NK-92 (cell line): ENCODE results near the gene LAMA2.

Experiments
- DNase-seq: peaks from one replicate; lab custom pipeline; 2025; ENCODE audit not compliant: unreplicated experiment; lab: John Stamatoyannopoulos, UW

LAMA2 gene

GRCh38 chr6:129253727-129254126 is 370.8 kb downstream of the LAMA2 start:
- DNase-seq, result no peak

GRCh38 chr6:129257196-129257595 is 374.3 kb downstream of the LAMA2 start:
- no peak for DNase-seq

GRCh38 chr6:129262661-129263060 is 379.7 kb downstream of the LAMA2 start:
- DNase-seq, result no peak

DNA sequence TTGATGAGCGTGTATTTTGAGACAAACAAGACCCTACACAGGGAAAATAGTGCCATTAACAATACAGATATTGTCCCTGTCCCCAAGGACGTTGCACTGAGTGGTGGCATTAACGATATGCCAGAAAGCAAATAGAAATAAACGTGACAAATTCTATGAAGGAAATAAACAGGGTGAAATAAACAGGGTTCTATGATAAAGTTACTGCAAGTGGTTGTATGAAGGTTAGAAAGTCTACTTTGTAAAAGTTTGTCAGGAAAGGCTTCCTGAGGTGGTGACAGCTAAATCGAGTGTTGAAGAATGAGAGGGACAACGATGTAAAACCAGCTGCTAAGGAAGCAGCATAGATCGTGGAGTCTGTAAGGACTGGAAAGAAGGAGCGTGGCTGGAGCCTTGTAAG is 380.2 kb downstream of the LAMA2 start:
- DNase-seq, result no peak

GRCh38 chr6:129264480-129265045 is 381.6 kb downstream of the LAMA2 start:
- no peak for DNase-seq

DNA sequence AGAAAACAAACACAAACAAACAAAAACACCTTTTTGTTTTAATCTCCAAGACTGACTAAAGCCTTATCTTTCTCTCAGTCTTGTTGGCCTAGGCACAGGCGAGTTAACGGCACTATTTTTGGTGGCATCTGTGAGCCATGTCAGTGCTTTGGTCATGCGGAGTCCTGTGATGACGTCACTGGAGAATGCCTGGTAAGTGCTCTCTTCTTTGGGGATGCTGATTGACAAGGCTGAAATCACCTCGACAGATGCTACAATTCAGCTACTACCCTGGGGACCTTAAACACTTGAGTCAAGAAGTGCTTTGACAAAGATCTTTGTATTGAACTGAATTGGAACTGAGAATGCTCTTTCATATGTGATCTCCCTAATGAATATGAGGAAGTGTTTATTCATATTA is 384.1 kb downstream of the LAMA2 start:
- DNase-seq, result no peak

DNA sequence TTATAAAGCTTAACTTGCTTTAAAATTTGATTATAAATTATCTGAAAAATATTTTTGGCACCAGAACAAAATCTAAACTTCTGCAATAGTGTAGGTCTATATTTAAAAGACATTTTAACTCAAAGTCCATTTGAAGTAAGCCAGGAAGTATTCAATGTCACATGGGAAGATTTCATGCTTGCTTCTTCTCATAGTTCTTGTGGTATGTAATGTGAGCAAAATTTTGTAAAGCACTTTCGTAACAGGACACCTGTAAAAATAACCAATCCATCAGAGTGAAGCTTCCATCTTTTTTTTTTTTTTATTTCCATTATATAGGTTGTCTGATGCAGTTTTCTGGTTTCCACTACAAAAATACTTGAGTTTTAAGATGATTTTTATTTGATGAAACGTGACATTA is 386.1 kb downstream of the LAMA2 start:
- DNase-seq, result no peak

DNA sequence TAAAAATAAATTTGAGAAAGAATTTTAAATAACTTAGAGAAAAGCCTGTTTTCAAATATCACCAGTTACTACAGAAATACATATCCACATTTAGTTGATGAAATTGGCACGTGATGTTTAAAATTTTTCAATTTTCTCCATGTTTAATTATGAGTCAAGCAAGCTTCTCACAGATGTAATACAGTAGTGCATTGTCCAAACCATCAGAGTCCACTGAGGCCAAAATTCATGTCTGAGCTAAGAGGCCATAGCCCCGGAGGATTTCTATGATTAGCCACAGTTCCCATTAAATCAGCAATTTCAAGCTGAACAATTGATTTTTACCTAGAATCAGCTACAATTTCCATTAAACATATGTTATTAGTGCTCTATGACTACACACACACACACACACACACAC is 387.0 kb downstream of the LAMA2 start:
- no peak for DNase-seq

- DNase-seq, result no peak
These were observed 387.5 kb downstream of the LAMA2 start for GRCh38 chr6:129270450-129270849.

GRCh38 chr6:129273161-129273560 is 390.2 kb downstream of the LAMA2 start:
- DNase-seq, result no peak

GRCh38 chr6:129276461-129276860 is 393.5 kb downstream of the LAMA2 start:
- DNase-seq, result no peak

- DNase-seq, result no peak
These were observed 394.0 kb downstream of the LAMA2 start for GRCh38 chr6:129276986-129277385.

DNA sequence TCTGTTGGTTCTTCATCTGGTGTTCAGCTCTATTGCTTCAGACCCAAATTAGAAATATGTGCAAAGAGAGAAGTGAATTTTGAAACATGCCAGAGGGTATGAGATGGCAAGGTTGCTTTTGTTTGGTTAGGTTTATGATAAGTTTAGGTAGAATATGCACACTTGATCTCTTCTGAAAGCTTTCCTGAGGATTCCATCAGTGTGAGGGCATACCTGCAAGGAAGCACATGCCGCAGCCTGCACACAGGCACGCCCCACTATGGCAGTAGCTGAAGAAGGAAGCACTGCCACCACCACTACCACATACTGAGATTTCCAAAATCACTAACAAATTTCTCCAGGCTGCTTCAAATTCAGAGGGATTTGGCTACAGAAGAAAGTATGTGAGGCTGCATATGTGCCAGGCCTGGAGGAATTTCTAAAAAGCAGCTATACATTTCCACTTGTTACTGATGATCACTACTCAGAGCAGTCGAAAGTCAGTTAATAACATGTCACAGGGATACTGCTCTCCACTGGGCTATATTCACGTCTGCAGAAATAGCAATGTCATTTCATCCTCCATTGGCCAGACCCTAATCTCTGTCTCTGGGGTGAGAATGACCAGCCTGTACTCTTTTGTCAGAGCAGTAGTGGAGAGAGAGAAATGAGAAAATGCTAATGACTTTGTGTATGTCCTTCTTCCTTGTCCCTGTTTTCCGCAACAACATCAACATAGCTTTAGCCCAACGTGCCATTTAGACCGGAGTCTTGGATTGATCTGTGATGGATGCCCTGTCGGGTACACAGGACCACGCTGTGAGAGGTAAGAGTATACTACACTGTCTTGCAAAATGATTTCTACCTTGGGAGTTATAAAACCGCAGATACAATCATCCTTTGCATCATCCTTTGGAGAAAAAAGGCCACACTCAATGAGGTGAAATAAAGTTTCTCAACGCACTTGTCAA is 396.7 kb downstream of the LAMA2 start:
- DNase-seq, result no peak

DNA sequence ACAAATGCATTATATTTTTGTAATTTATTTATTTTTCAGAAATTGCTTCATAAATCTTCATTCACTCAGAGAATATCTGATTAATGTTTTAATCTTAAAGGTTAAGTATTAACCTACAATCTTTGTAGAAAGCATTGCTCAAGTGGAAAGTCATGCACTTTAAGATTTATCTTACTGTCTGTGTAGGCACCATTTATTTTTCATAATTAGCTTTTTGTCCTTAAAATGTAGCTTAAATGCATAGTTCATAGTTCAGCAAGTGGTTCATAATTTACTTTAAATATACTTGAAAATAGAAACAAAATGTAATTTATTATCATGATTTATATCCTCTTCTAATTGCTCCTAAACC is 397.3 kb downstream of the LAMA2 start:
- no peak for DNase-seq

DNA sequence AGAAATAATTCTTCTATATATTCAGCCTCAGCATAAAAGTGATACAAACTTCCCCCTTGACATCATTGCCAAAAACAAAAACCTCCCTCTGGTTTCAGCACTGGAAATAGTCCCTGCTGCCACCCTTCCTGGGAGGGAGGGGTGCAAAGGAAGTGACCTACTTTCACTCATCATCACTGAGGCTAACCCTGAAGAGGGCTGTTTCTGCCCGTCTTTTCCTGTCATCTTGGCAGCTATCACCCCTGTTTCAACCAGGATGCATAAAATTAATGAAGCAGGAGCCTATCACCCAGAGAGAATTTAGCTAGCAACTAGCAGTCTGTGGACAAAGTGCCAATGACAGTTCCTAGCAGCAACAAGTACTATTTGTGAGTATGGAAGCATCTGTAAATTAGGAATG is 397.8 kb downstream of the LAMA2 start:
- DNase-seq, result no peak

- no peak for DNase-seq
These were observed 398.3 kb downstream of the LAMA2 start for GRCh38 chr6:129281168-129281796.

DNA sequence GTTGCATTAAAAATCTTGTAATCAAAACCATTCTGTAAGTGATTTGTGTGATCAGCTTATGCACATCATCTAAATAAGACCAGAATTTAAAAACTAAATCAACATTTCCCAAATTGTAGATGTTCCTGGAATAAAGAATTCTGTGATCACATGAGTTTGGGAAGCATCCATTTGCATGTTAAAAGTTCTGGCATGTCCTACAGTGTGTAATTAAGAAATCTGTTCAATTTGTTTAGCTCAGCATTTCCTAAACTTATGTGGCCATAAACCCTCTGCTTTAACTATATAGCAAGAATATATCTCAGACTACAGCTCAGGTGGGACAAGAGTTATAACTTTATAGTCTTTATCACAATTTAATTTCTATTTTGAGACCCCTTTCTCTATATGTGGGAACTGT is 399.1 kb downstream of the LAMA2 start:
- no peak for DNase-seq

DNA sequence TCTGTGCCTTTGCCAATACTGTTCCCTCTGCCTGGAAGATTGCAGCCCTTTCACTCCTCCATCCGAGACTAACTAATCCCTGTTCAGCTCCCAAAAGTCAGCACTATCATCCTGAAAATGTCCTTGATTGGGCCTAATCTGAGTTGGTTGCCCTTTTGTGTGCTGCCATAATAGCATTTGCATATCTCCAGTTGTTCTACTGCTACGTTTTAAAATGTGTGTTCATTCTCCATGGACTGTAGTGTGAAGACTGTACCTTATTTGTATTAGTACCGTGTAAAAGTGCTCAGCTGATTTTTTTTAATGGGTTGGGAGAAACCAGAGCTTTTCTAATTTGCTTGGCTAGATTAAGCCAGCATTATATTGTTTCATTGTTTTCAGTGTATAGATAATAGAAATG is 401.3 kb downstream of the LAMA2 start:
- DNase-seq, result no peak

GRCh38 chr6:129287231-129288177 is 404.6 kb downstream of the LAMA2 start:
- no peak for DNase-seq

DNA sequence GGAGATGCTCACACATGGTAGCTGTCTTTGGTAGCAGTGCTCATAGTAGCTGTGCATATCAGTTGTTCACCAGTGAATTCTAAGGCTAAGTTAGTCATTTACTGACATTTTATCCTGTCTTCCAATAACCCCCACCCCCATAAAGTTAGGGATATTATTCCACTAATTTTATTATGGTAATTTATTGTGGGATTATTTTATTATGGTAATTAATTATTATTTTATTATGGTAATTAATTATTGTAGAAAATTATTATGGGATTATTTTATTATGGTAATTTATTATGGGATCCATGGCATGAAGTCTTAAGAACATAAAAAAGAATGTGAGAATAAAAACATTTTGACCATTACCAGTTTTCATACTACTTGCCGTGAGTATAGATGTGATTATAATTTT is 406.5 kb downstream of the LAMA2 start:
- no peak for DNase-seq

GRCh38 chr6:129292836-129293235 is 409.9 kb downstream of the LAMA2 start:
- DNase-seq, result no peak
